Muscle layer of duodenum (tissue), 2 donors: ENCODE measurements around the gene CELA2A.
"Not testable (repeated sequence)": the region's sequence is repeated elsewhere in the genome, so short reads cannot be mapped to it uniquely, and the experiment has no call there.

Source experiments
- H3K27ac ChIP-seq: one replicate; pipeline ENCODE4 v1.7.0; 2013; ENCODE audit warnings: mild to moderate bottlenecking, low read length
- H3K27me3 ChIP-seq: one replicate; pipeline ENCODE4 v1.7.0; 2013; ENCODE audit warnings: low read depth, mild to moderate bottlenecking, control low read depth, low read length
- H3K36me3 ChIP-seq, 2 donors: one replicate each; pipeline ENCODE4 v1.7.0; 2013; ENCODE audit warnings: low read length in 2 of 2, control low read depth in 1 of 2, mild to moderate bottlenecking in 1 of 2; ENCODE audit not compliant: insufficient read depth in 2 of 2, control insufficient read depth in 1 of 2
- H3K4me1 ChIP-seq, 2 donors: one replicate each; pipeline ENCODE4 v1.7.0; 2013; ENCODE audit warnings: low read length in 2 of 2, mild to moderate bottlenecking in 2 of 2, control low read depth in 1 of 2, moderate library complexity in 1 of 2; ENCODE audit not compliant: insufficient read depth in 2 of 2, control insufficient read depth in 1 of 2
- H3K4me3 ChIP-seq, 2 donors: one replicate each; pipeline ENCODE4 v1.7.0; 2013; ENCODE audit warnings: low read length in 2 of 2, low read depth in 1 of 2, mild to moderate bottlenecking in 1 of 2
- H3K9me3 ChIP-seq, 2 donors: one replicate each; pipeline ENCODE4 v1.7.0; 2013; ENCODE audit warnings: low read length in 2 of 2, control low read depth in 1 of 2, mild to moderate bottlenecking in 1 of 2; ENCODE audit not compliant: control insufficient read depth in 1 of 2
- donor health status: healthy.

The CELA2A gene

GRCh38 chr1:15475752-15476314, 19.3 kb downstream of the CELA2A start, which contains the start of gene CELA2B:
TSS of gene CELA2B (plus strand) at chr1:15476104. CDS start at chr1:15476126, 22 bp downstream.
- Histone ChIP-seq H3K4me3 (no peak within 1 kb of the TSS), H3K27me3 (no peaks in the 10 kb centered on the region), H3K9me3 (no peaks in the 10 kb centered on the region), H3K36me3 (no peaks in the 10 kb centered on the region), H3K4me1 (no peaks in the 10 kb centered on the region), H3K27ac (no peak within 1 kb of the TSS)

GRCh38 chr1:15476927-15477326, 20.4 kb downstream of the CELA2A start:
- H3K9me3 ChIP-seq = no peaks in the 10 kb centered on the region
- no peaks in the 10 kb centered on the region for H3K36me3 ChIP-seq
- H3K4me1 ChIP-seq = no peaks in the 10 kb centered on the region
- H3K4me3 ChIP-seq = no peak overlapping the region
- H3K27me3 ChIP-seq = no peaks in the 10 kb centered on the region
- H3K27ac ChIP-seq = no peak overlapping the region

- Histone ChIP-seq H3K4me1 (no peaks in the 10 kb centered on the region), H3K9me3 (no peaks in the 10 kb centered on the region), H3K36me3 (no peaks in the 10 kb centered on the region), H3K4me3 (no peak overlapping the region), H3K27me3 (no peaks in the 10 kb centered on the region), H3K27ac (no peak overlapping the region)
Observed at GRCh38 chr1:15477646-15478212, 21.2 kb downstream of the CELA2A start.

- Histone ChIP-seq H3K27ac (no peak overlapping the region), H3K36me3 (no peaks in the 10 kb centered on the region), H3K27me3 (no peaks in the 10 kb centered on the region), H3K4me3 (no peak overlapping the region), H3K4me1 (no peaks in the 10 kb centered on the region), H3K9me3 (no peaks in the 10 kb centered on the region)
Observed at GRCh38 chr1:15479654-15480347, 23.3 kb downstream of the CELA2A start.

- H3K4me3 ChIP-seq, H3K9me3 ChIP-seq, H3K27ac ChIP-seq, H3K27me3 ChIP-seq, H3K4me1 ChIP-seq: not testable (repeated sequence)
- H3K36me3 ChIP-seq = peaks cover 0 to 12% of the 10 kb centered on the region in 2 donors
Observed at GRCh38 chr1:15482455-15482854, 25.9 kb downstream of the CELA2A start.

GRCh38 chr1:15482983-15483543, 26.5 kb downstream of the CELA2A start:
- H3K4me3 ChIP-seq, H3K27me3 ChIP-seq, H3K27ac ChIP-seq, H3K9me3 ChIP-seq, H3K4me1 ChIP-seq: not testable (repeated sequence)
- H3K36me3 ChIP-seq = peaks cover 0 to 12% of the 10 kb centered on the region in 2 donors

GRCh38 chr1:15483971-15484370, 27.4 kb downstream of the CELA2A start:
- Histone ChIP-seq H3K27ac (no peak overlapping the region), H3K36me3 (peaks cover 0 to 12% of the 10 kb centered on the region in 2 donors), H3K9me3 (no peaks in the 10 kb centered on the region), H3K4me3 (no peak overlapping the region), H3K4me1 (no peaks in the 10 kb centered on the region), H3K27me3 (no peaks in the 10 kb centered on the region)

- not testable (repeated sequence) for H3K27me3 ChIP-seq, H3K9me3 ChIP-seq, H3K4me1 ChIP-seq, H3K4me3 ChIP-seq, H3K27ac ChIP-seq
- peaks cover 0 to 12% of the 10 kb centered on the region in 2 donors for H3K36me3 ChIP-seq
Observed at GRCh38 chr1:15484443-15484842, 27.9 kb downstream of the CELA2A start.

GRCh38 chr1:15485636-15486035, 29.1 kb downstream of the CELA2A start:
- no peaks in the 10 kb centered on the region for H3K27me3 ChIP-seq
- H3K9me3 ChIP-seq = no peaks in the 10 kb centered on the region
- H3K36me3 ChIP-seq = peaks cover 0 to 12% of the 10 kb centered on the region in 2 donors
- H3K4me3 ChIP-seq = no peak overlapping the region
- no peaks in the 10 kb centered on the region for H3K4me1 ChIP-seq
- H3K27ac ChIP-seq = no peak overlapping the region

GRCh38 chr1:15486844-15487610, 30.5 kb downstream of the CELA2A start:
- not testable (repeated sequence) for H3K9me3 ChIP-seq, H3K4me1 ChIP-seq, H3K4me3 ChIP-seq, H3K27me3 ChIP-seq, H3K27ac ChIP-seq
- H3K36me3 ChIP-seq = peaks cover 4 to 12% of the 10 kb centered on the region in 2 donors

- H3K27ac ChIP-seq = no peak overlapping the region
- no peaks in the 10 kb centered on the region for H3K27me3 ChIP-seq
- peaks cover 4 to 24% of the 10 kb centered on the region in 2 donors for H3K36me3 ChIP-seq
- H3K4me3 ChIP-seq = no peak overlapping the region
- H3K4me1 ChIP-seq = no peaks in the 10 kb centered on the region
- H3K9me3 ChIP-seq = no peaks in the 10 kb centered on the region
Observed at GRCh38 chr1:15488371-15488770, 31.8 kb downstream of the CELA2A start.
